Measurements from ENCODE around the gene ERI3.

- no peak for TF ChIP-seq CTCF (IDR thresholded peaks at IDR 0.05)
- TF ChIP-seq FOXJ3 (CRISPR knock-in tag; IDR thresholded peaks at IDR 0.05; ENCODE audit: borderline replicate concordance): no peak
- TF ChIP-seq E2F4 (CRISPR knock-in tag; IDR thresholded peaks at IDR 0.05; ENCODE audit: borderline replicate concordance, low read depth): no peak
- TF ChIP-seq ATF6 (CRISPR knock-in tag; IDR thresholded peaks at IDR 0.05): no peak
- no peak for TF ChIP-seq TCF7 (CRISPR knock-in tag; IDR thresholded peaks at IDR 0.05; ENCODE audit: low read depth)
- TF ChIP-seq CDX4 (CRISPR knock-in tag; IDR thresholded peaks at IDR 0.05; ENCODE audit: borderline replicate concordance): no peak
- TF ChIP-seq MAX (CRISPR knock-in tag; IDR thresholded peaks at IDR 0.05): no peak
These were observed 11.4 kb upstream of the ERI3 start for GRCh38 chr1:44366371-44366975.

All from WTC11 (cell line).